GM20000 (cell line): ENCODE measurements around the gene LIMS4.
"Not testable (repeated sequence)": the region's sequence is repeated elsewhere in the genome, so short reads cannot be mapped to it uniquely, and the experiment has no call there.

Source experiments
- DNase-seq: peaks from one replicate; pipeline ENCODE4 v3.0.0; 2012; ENCODE audit warnings: low spot score

Gene LIMS4

GRCh38 chr2:110449127-110449947, 23.3 kb downstream of the LIMS4 start:
- not testable (repeated sequence) for DNase-seq

GRCh38 chr2:110446644-110447043, 26.0 kb downstream of the LIMS4 start:
- not testable (repeated sequence) for DNase-seq

GRCh38 chr2:110443305-110444005, 29.2 kb downstream of the LIMS4 start:
- not testable (repeated sequence) for DNase-seq

- not testable (repeated sequence) for DNase-seq
Measured at GRCh38 chr2:110441905-110442304, 30.7 kb downstream of the LIMS4 start.

GRCh38 chr2:110434565-110434964, 38.1 kb downstream of the LIMS4 start:
- not testable (repeated sequence) for DNase-seq

GRCh38 chr2:110425725-110426124, 46.9 kb downstream of the LIMS4 start:
- not testable (repeated sequence) for DNase-seq

- DNase-seq, result not testable (repeated sequence)
Measured at GRCh38 chr2:110424421-110424820, 48.2 kb downstream of the LIMS4 start.

- not testable (repeated sequence) for DNase-seq
Measured at GRCh38 chr2:110423574-110423962, 49.0 kb downstream of the LIMS4 start.

GRCh38 chr2:110422852-110423573, 49.6 kb downstream of the LIMS4 start:
- not testable (repeated sequence) for DNase-seq

- DNase-seq, result not testable (repeated sequence)
Measured at GRCh38 chr2:110420641-110421354, 51.8 kb downstream of the LIMS4 start.

GRCh38 chr2:110407142-110407541, 65.5 kb downstream of the LIMS4 start:
- not testable (repeated sequence) for DNase-seq

- DNase-seq, result not testable (repeated sequence)
Measured at GRCh38 chr2:110404988-110405387, 67.6 kb downstream of the LIMS4 start.

GRCh38 chr2:110404246-110404645, 68.4 kb downstream of the LIMS4 start:
- not testable (repeated sequence) for DNase-seq

GRCh38 chr2:110401001-110401618, 71.5 kb downstream of the LIMS4 start:
- not testable (repeated sequence) for DNase-seq

GRCh38 chr2:110399378-110399777, 73.2 kb downstream of the LIMS4 start:
- not testable (repeated sequence) for DNase-seq

GRCh38 chr2:110395990-110396389, 76.6 kb downstream of the LIMS4 start:
- DNase-seq, result not testable (repeated sequence)
